Neuron (in vitro differentiated cells): Measurements from ENCODE around the gene KRT76.

ENCODE experiments used
- H2AFZ ChIP-seq: one replicate; pipeline ENCODE4 v1.6.1; 2013; ENCODE audit warnings: low read depth, mild to moderate bottlenecking, inconsistent platforms, low read length, moderate library complexity
- H3K27me3 ChIP-seq: one replicate; pipeline ENCODE4 v1.6.1; 2013; ENCODE audit warnings: low read length; ENCODE audit not compliant: insufficient read depth
- H3K36me3 ChIP-seq: one replicate; pipeline ENCODE4 v1.6.1; 2013; ENCODE audit warnings: low read length; ENCODE audit not compliant: insufficient read depth
- H3K4me1 ChIP-seq: one replicate; pipeline ENCODE4 v1.6.1; 2013; ENCODE audit warnings: low read length; ENCODE audit not compliant: insufficient read depth
- H3K4me3 ChIP-seq: 2 replicates; pipeline ENCODE4 v1.5.1; 2013; ENCODE audit warnings: mild to moderate bottlenecking, low read length, moderate library complexity
- H3K9me3 ChIP-seq: one replicate; pipeline ENCODE4 v1.6.1; 2013; ENCODE audit warnings: low read length

KRT76 gene

GRCh38 chr12:52817699-52818238, 40.6 kb upstream of the KRT76 start:
- no peaks in the 10 kb centered on the region for H3K36me3 ChIP-seq
- H3K4me3 ChIP-seq = no peak overlapping the region
- H3K27me3 ChIP-seq = peaks cover 11% of the 10 kb centered on the region
- no peaks in the 10 kb centered on the region for H3K9me3 ChIP-seq
- no peaks in the 10 kb centered on the region for H3K4me1 ChIP-seq
- H2AFZ ChIP-seq = no peak overlapping the region

GRCh38 chr12:52817003-52817698, 40.0 kb upstream of the KRT76 start:
- Histone ChIP-seq H3K27me3 (peaks cover 7% of the 10 kb centered on the region), H3K9me3 (no peaks in the 10 kb centered on the region), H3K4me3 (no peak overlapping the region), H3K36me3 (no peaks in the 10 kb centered on the region), H3K4me1 (no peaks in the 10 kb centered on the region), H2AFZ (no peak overlapping the region)

DNA sequence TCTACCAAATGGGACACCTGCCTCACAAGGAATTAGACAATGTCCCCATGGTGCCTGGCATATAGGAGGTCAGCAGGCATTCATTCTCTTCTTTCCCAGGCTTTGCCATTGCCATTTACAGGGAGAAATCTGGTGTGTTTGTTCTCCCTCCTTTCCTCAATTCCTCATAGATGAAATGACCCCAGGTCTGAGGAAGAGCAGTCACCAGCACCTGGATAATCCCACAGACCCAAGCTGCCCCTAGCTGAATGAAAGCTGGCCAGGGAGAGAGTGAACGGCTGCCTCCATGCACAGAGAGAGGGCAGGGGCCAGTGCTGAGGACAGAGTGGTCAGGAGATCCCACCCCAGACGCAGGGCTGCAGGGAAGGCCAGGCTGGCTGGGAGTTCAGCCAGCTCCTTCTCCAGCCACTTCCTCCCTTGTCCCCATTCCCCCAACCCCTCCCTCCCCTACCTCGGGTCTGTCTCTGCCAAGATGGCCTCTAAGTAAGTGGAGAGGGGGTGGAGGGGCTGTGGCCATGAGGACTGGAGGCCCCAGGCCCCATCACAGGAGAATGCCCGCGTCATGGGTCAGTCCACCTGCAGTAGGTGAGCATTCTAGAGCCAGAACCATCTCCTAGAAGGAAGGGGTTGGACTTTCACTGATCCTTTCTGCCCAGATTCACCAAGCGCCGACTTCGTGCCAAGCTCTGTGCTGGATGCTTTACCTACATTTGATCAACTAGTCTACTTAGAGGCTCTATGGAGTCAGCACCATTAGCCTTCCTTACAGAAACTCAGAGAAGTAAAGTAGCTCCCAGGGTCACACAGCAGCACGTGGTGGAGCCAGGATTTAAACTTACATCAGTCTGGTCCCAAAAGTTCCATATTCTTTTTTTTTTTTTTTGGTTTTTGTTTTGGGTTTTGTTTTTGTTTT, 38.8 kb upstream of the KRT76 start:
- Histone ChIP-seq H3K27me3 (peaks cover 4% of the 10 kb centered on the region), H3K4me3 (no peak overlapping the region), H2AFZ (no peak overlapping the region), H3K4me1 (no peaks in the 10 kb centered on the region), H3K9me3 (no peaks in the 10 kb centered on the region), H3K36me3 (no peaks in the 10 kb centered on the region)

DNA sequence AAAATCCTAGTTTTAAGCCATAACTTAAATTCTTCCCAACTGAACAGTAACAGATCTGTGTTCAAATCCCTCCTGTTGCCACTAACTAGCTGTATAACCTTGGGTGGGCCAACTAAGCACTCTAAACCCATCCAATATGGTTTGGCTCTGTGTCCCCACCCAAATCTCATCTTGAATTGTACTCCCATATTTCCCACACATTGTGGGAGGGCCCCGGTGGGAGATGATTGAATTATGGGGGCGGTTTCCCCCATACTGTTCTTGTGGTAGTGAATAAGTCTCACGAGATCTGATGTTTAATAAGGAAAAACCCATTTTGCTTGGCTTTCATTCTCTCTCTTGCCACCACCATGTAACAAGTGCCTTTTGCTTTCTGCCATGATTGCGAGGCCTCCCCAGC, 38.0 kb upstream of the KRT76 start:
- Histone ChIP-seq H3K27me3 (peaks cover 4% of the 10 kb centered on the region), H2AFZ (no peak overlapping the region), H3K4me3 (no peak overlapping the region), H3K9me3 (no peaks in the 10 kb centered on the region), H3K4me1 (no peaks in the 10 kb centered on the region), H3K36me3 (no peaks in the 10 kb centered on the region)

DNA sequence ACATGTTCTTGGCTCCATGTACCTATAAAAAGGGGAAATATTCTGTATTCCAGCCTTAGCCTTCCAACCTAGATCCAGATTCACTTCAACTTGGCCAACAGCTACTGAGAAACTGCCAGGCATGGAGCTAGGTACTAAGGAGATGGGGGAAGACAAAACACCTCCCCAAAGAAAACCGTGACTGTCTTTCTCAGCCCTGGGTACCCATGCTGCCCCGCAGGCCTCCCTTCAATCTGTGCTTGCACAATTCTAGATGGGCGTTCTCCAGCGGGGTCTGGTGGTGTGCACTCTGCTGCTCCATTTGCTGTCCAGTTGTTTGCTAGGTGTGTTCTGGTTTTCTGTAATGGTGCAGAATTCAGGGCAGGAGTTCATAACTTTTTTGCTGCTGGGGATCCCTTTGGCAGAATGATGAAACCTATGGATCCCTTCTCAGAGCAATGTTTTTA, 37.6 kb upstream of the KRT76 start:
- Histone ChIP-seq H3K4me1 (no peaks in the 10 kb centered on the region), H3K36me3 (no peaks in the 10 kb centered on the region), H2AFZ (no peak overlapping the region), H3K27me3 (peaks cover 4% of the 10 kb centered on the region), H3K4me3 (no peak overlapping the region), H3K9me3 (no peaks in the 10 kb centered on the region)

GRCh38 chr12:52813885-52814709, 37.0 kb upstream of the KRT76 start, which contains the start of gene KRT4:
Gene KRT4 (minus strand): TSS chr12:52814116. CDS start chr12:52814058, 58 bp downstream.
- H3K27me3 ChIP-seq = peaks cover 4% of the 10 kb centered on the region

GRCh38 chr12:52813203-52813819, 36.2 kb upstream of the KRT76 start:
- H3K4me3 ChIP-seq = no peak overlapping the region
- H3K36me3 ChIP-seq = no peaks in the 10 kb centered on the region
- no peaks in the 10 kb centered on the region for H3K4me1 ChIP-seq
- no peak overlapping the region for H2AFZ ChIP-seq
- no peaks in the 10 kb centered on the region for H3K9me3 ChIP-seq
- peaks cover 4% of the 10 kb centered on the region for H3K27me3 ChIP-seq

More at GRCh38 chr12:52813885-52814709, 37.0 kb upstream of the KRT76 start, which contains the start of gene KRT4:
- Histone ChIP-seq H3K9me3 (no peaks in the 10 kb centered on the region), H3K4me1 (no peaks in the 10 kb centered on the region), H3K36me3 (no peaks in the 10 kb centered on the region), H3K4me3 (no peak within 1 kb of the TSS), H2AFZ (no peak within 1 kb of the TSS)

DNA sequence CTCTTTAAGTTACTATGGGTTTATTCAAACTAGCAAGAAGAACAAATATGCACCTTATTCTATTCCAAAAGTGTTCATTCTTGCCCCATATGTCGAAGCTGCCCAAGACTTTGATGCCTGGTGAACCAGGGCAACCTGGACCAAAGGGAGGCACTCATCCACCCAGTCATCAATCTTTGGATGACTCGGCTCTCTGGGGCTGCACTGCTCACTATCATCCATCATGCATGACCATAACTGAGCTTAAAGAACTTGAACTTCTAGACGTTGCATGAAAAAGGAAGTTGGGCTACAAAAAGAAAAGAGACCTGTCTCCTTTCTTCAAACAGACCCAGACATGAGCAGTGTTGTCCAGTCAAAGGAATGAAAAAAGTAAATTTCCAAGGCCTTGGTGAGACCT, 35.6 kb upstream of the KRT76 start:
- Histone ChIP-seq H3K9me3 (no peaks in the 10 kb centered on the region), H3K4me1 (no peaks in the 10 kb centered on the region), H2AFZ (no peak overlapping the region), H3K27me3 (peaks cover 4% of the 10 kb centered on the region), H3K4me3 (no peak overlapping the region), H3K36me3 (no peaks in the 10 kb centered on the region)

- no peaks in the 10 kb centered on the region for H3K36me3 ChIP-seq
- H2AFZ ChIP-seq = no peak overlapping the region
- H3K9me3 ChIP-seq = no peaks in the 10 kb centered on the region
- H3K4me1 ChIP-seq = no peaks in the 10 kb centered on the region
- H3K27me3 ChIP-seq = peaks cover 4% of the 10 kb centered on the region
- no peak overlapping the region for H3K4me3 ChIP-seq
Observed at GRCh38 chr12:52812073-52812400, 34.9 kb upstream of the KRT76 start.

GRCh38 chr12:52811191-52812072, 34.3 kb upstream of the KRT76 start:
- Histone ChIP-seq H3K36me3 (no peaks in the 10 kb centered on the region), H3K9me3 (no peaks in the 10 kb centered on the region), H3K27me3 (peaks cover 4% of the 10 kb centered on the region), H3K4me3 (no peak overlapping the region), H3K4me1 (no peaks in the 10 kb centered on the region), H2AFZ (no peak overlapping the region)

- H2AFZ ChIP-seq = no peak overlapping the region
- no peak overlapping the region for H3K4me3 ChIP-seq
- H3K27me3 ChIP-seq = peaks cover 4% of the 10 kb centered on the region
- no peaks in the 10 kb centered on the region for H3K9me3 ChIP-seq
- no peaks in the 10 kb centered on the region for H3K36me3 ChIP-seq
- H3K4me1 ChIP-seq = no peaks in the 10 kb centered on the region
Observed at GRCh38 chr12:52810554-52810953, 33.4 kb upstream of the KRT76 start.

DNA sequence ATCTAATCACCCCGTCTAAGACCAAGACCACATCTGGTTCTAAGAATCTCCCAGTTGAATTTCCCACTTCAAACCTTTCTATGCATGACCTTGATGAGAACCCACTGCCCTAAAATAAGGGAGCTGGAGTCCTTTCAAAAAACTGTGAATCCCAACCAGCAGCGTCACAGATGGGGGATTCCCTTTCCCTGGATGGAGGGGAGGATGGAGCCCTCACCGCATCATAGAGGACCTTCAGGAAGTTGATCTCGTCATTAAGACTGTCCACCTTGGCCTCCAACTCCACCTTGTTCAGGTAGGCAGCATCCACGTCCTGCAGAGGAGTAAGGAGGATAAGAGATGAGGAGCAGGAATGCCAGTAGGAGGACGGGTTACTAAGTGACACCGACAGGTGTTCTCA, 32.0 kb upstream of the KRT76 start:
- Histone ChIP-seq H3K4me3 (no peak overlapping the region), H3K27me3 (no peaks in the 10 kb centered on the region), H3K36me3 (no peaks in the 10 kb centered on the region), H3K9me3 (no peaks in the 10 kb centered on the region), H3K4me1 (no peaks in the 10 kb centered on the region), H2AFZ (no peak overlapping the region)
